GM21515 (cell line): Measurements from ENCODE around the gene RABL2A.
"Not testable (repeated sequence)": the region's sequence is repeated elsewhere in the genome, so short reads cannot be mapped to it uniquely, and the experiment has no call there.

Source experiments
- ATAC-seq: cut with Tn5 transposase; IDR thresholded peaks from one replicate; pipeline ENCODE4 v1.9.1; 2021; ENCODE audit not compliant: unreplicated experiment

RABL2A gene

DNA sequence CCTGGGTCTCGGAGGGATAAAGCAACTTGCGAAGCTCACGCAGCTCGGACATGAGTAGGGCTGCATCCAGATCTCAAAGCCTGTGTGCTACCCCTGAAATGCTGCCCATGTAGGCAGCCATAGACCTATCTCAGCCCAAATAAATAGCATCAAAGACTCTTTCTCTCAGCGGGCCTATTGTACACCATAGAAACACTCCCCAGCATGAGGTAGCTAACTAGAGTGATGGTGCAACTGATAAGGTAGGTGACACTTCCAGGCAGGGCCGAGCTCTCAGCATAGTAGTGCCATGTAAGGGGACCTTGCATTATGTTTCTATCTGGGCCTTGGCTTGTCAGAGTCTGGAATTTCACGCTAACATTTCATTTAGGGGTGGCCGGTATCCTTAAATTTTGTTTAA lies 52.4 kb downstream of the RABL2A start:
- no peak for ATAC-seq

DNA sequence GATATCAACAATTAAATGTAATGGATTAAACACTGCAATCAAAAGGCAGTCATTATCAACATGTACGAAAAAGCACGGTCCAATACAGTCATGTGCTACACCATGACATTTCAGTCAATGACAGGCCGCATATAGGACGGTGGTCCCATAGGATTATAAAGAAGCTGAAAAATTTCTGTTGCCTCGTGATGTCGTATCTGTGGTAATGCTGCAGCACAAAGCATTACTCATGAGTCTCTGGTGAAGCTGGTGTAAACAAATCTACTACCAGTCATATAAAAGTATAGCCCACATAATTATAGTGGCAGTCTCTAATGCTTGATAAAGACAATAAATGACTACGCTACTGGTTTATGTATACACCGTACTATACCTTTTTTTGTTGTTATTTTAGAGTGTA lies 58.4 kb downstream of the RABL2A start:
- no peak for ATAC-seq

DNA sequence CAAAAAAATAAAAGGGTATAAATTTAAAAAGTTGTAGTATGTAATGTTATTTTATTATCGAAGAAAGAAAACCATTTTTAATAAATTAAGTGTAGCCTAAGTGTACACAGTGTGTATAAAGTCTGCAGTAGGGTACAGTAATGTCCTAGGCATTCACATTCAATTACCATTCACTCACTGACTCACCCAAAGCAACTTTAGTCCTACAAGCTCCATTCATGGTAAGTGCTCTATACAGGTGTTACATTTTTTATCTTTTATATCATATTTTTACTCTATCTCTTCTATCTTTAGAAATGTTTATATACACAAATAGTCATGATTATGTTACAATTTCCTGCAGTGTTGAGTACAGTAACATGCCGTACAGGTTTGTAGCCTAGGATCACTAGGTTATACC lies 59.5 kb downstream of the RABL2A start:
- ATAC-seq: no peak

DNA sequence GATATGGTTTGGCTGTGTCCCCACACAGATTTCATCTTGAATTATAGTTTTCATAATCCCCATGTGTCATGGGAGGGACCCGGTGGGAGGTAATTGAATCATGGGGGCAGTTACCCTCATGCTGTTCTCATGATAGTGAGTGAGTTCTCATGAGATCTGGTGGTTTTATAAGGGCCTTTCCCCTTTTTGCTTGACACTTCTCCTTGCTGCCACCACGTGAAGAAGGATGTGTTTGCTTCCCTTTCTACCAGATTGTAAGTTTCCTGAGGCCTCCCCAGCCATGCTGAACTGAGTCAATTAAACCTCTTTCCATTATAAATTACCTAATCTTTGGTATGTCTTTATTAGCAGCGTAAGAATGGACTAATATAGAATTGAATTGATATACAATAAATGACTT lies 63.8 kb downstream of the RABL2A start:
- ATAC-seq: not testable (repeated sequence)
